ENCODE results near the gene RAD52.

The RAD52 gene

GRCh38 chr12:902581-902980, 46.9 kb downstream of the RAD52 start:
- ChIA-PET CTCF (no interaction called here), POLR2A (no interaction called here)
- DNase-seq (ENCODE audit: extremely low spot score) = no peak
- no peak for TF ChIP-seq ZNF384 (IDR thresholded peaks at IDR 0.05)
- no peak for TF ChIP-seq HDGF (IDR thresholded peaks at IDR 0.05; ENCODE audit: borderline replicate concordance)
- TF ChIP-seq ARNT (IDR thresholded peaks at IDR 0.05) = no peak
- TF ChIP-seq NFRKB (IDR thresholded peaks at IDR 0.05) = no peak
- TF ChIP-seq LEF1 (IDR thresholded peaks at IDR 0.05; ENCODE audit: borderline replicate concordance) = no peak

GRCh38 chr12:897386-897785, 52.1 kb downstream of the RAD52 start:
- TF ChIP-seq FOXK2 (IDR thresholded peaks at IDR 0.05) (no peak), HDGF (IDR thresholded peaks at IDR 0.05; ENCODE audit: borderline replicate concordance) (no peak), FOXM1 (IDR thresholded peaks at IDR 0.05; ENCODE audit: borderline replicate concordance) (no peak), LEF1 (IDR thresholded peaks at IDR 0.05; ENCODE audit: borderline replicate concordance) (no peak), ELF4 (IDR thresholded peaks at IDR 0.05) (no peak), NFRKB (IDR thresholded peaks at IDR 0.05) (no peak), FOXA1 (IDR thresholded peaks at IDR 0.05) (no peak), SP1 (IDR thresholded peaks at IDR 0.05) (no peak), CTBP1 (IDR thresholded peaks at IDR 0.05; ENCODE audit: borderline replicate concordance) (no peak), ZNF384 (IDR thresholded peaks at IDR 0.05) (no peak), PKNOX1 (IDR thresholded peaks at IDR 0.05) (no peak), SUZ12 (IDR thresholded peaks at IDR 0.05) (no peak), BHLHE40 (IDR thresholded peaks at IDR 0.05; ENCODE audit: borderline replicate concordance) (no peak), TARDBP (IDR thresholded peaks at IDR 0.05) (no peak), ARNT (IDR thresholded peaks at IDR 0.05) (no peak), L3MBTL2 (conservative IDR thresholded peaks at IDR 0.05) (no peak)
- ChIA-PET CTCF (no interaction called here), POLR2A (no interaction called here)
- DNase-seq (ENCODE audit: extremely low spot score) = no peak

GRCh38 chr12:896031-896430, 53.5 kb downstream of the RAD52 start:
- CTCF ChIA-PET = no interaction called here
- POLR2A ChIA-PET = no interaction called here

GRCh38 chr12:894226-894625, 55.3 kb downstream of the RAD52 start:
- no peak for DNase-seq (ENCODE audit: extremely low spot score)
- CTCF ChIA-PET = no interaction called here
- TF ChIP-seq PKNOX1 (IDR thresholded peaks at IDR 0.05) (no peak), FOXA1 (IDR thresholded peaks at IDR 0.05) (no peak), SUZ12 (IDR thresholded peaks at IDR 0.05) (no peak), NFRKB (IDR thresholded peaks at IDR 0.05) (no peak), FOXK2 (IDR thresholded peaks at IDR 0.05) (no peak), TARDBP (IDR thresholded peaks at IDR 0.05) (no peak), BHLHE40 (IDR thresholded peaks at IDR 0.05; ENCODE audit: borderline replicate concordance) (no peak), CTBP1 (IDR thresholded peaks at IDR 0.05; ENCODE audit: borderline replicate concordance) (no peak), L3MBTL2 (conservative IDR thresholded peaks at IDR 0.05) (no peak), SP1 (IDR thresholded peaks at IDR 0.05) (no peak), ARNT (IDR thresholded peaks at IDR 0.05) (no peak), HDGF (IDR thresholded peaks at IDR 0.05; ENCODE audit: borderline replicate concordance) (no peak), LEF1 (IDR thresholded peaks at IDR 0.05; ENCODE audit: borderline replicate concordance) (no peak), FOXM1 (IDR thresholded peaks at IDR 0.05; ENCODE audit: borderline replicate concordance) (no peak)
- POLR2A ChIA-PET = no interaction called here

More at GRCh38 chr12:896031-896430, 53.5 kb downstream of the RAD52 start:
- no peak for DNase-seq (ENCODE audit: extremely low spot score)
- TF ChIP-seq PKNOX1 (IDR thresholded peaks at IDR 0.05) (no peak), LEF1 (IDR thresholded peaks at IDR 0.05; ENCODE audit: borderline replicate concordance) (no peak), CTBP1 (IDR thresholded peaks at IDR 0.05; ENCODE audit: borderline replicate concordance) (no peak), ZNF384 (IDR thresholded peaks at IDR 0.05) (no peak), FOXM1 (IDR thresholded peaks at IDR 0.05; ENCODE audit: borderline replicate concordance) (no peak), TARDBP (IDR thresholded peaks at IDR 0.05) (no peak), ARNT (IDR thresholded peaks at IDR 0.05) (no peak), L3MBTL2 (conservative IDR thresholded peaks at IDR 0.05) (no peak), SUZ12 (IDR thresholded peaks at IDR 0.05) (no peak), FOXA1 (IDR thresholded peaks at IDR 0.05) (no peak), ELF4 (IDR thresholded peaks at IDR 0.05) (no peak), FOXK2 (IDR thresholded peaks at IDR 0.05) (no peak), BHLHE40 (IDR thresholded peaks at IDR 0.05; ENCODE audit: borderline replicate concordance) (no peak), SP1 (IDR thresholded peaks at IDR 0.05) (no peak), NFRKB (IDR thresholded peaks at IDR 0.05) (no peak), HDGF (IDR thresholded peaks at IDR 0.05; ENCODE audit: borderline replicate concordance) (no peak)

- ChIA-PET CTCF (no interaction called here), POLR2A (no interaction called here)
- no peak for DNase-seq (ENCODE audit: extremely low spot score)
- TF ChIP-seq TARDBP (IDR thresholded peaks at IDR 0.05) (no peak), HDGF (IDR thresholded peaks at IDR 0.05; ENCODE audit: borderline replicate concordance) (no peak), SP1 (IDR thresholded peaks at IDR 0.05) (no peak), NFRKB (IDR thresholded peaks at IDR 0.05) (no peak)
Observed at GRCh38 chr12:886206-886605, 63.3 kb downstream of the RAD52 start.

GRCh38 chr12:885701-886100, 63.8 kb downstream of the RAD52 start:
- CTCF ChIA-PET = no interaction called here
- POLR2A ChIA-PET = no interaction called here
- no peak for DNase-seq (ENCODE audit: extremely low spot score)
- no peak for TF ChIP-seq CTBP1 (IDR thresholded peaks at IDR 0.05; ENCODE audit: borderline replicate concordance)

All from HEK293T (cell line).